Gastrocnemius medialis (tissue), 4 donors: ENCODE results near the gene TUBA3D. TPM values are rescaled to one million over a fixed set of nuclear protein-coding genes. Genes with fewer than 3 reads are reported as not detected.
"Not testable (repeated sequence)": the region's sequence is repeated elsewhere in the genome, so short reads cannot be mapped to it uniquely, and the experiment has no call there.

ENCODE experiments used
- ATAC-seq, 2 donors: fragments of 150-250 bp; one replicate each; pipeline ENCODE4 v1.9.1; 2016
- DNase-seq, 2 donors: peaks; one replicate each; pipeline ENCODE4 v3.0.0-alpha.2; 2019
- H3K27ac ChIP-seq, 4 donors: fragments of 200-600 bp; sonication (generic); 1 replicate in 1 of 4; 2 replicates in 3 of 4; pipeline ENCODE4 v1.5.1; 2016 to 2018; ENCODE audit warnings: mild to moderate bottlenecking in 2 of 4, moderate library complexity in 1 of 4
- H3K27me3 ChIP-seq, 3 donors: fragments of 200-600 bp; sonication (generic) in 2 of 3; 1 replicate in 1 of 3; 2 replicates in 2 of 3; pipeline versions ENCODE4 v1.5.1 to v1.6.0; 2016 to 2019; ENCODE audit warnings: mild to moderate bottlenecking in 1 of 3, moderate library complexity in 1 of 3
- H3K36me3 ChIP-seq, 2 donors: fragments of 200-600 bp; sonication (generic) in 1 of 2; one replicate each; pipeline ENCODE4 v1.5.1; 2017 to 2018
- H3K4me1 ChIP-seq, 2 donors: fragments of 200-600 bp; sonication (generic) in 1 of 2; one replicate each; pipeline ENCODE4 v1.5.1; 2016 to 2017; ENCODE audit warnings: mild to moderate bottlenecking in 2 of 2
- H3K4me3 ChIP-seq, 4 donors: fragments of 200-600 bp; sonication (generic) in 3 of 4; 1 replicate in 1 of 4; 2 replicates in 3 of 4; pipeline ENCODE4 v1.5.1; 2016 to 2019; ENCODE audit warnings: mild to moderate bottlenecking in 2 of 4
- H3K9me3 ChIP-seq, 3 donors: fragments of 200-600 bp; sonication (generic) in 2 of 3; 1 replicate in 1 of 3; 2 replicates in 2 of 3; pipeline ENCODE4 v1.5.1; 2016 to 2019
- CTCF ChIP-seq, 5 experiments: fragments of 450-650 bp in 3 of 5; fragments of 200-600 bp in 2 of 5; sonication (generic) in 2 of 5; IDR thresholded peaks in 4 of 5; conservative IDR thresholded peaks in 1 of 5; 1 replicate in 4 of 5; 2 replicates in 1 of 5; pipeline ENCODE4 v1.5.1; 2016 to 2019; ENCODE audit warnings: antibody characterized with exemption in 5 of 5, mild to moderate bottlenecking in 3 of 5, moderate library complexity in 3 of 5
- POLR2A ChIP-seq, 2 donors: fragments of 450-650 bp; IDR thresholded peaks; one replicate each; pipeline ENCODE4 v1.6.1; 2017; ENCODE audit warnings: antibody characterized with exemption in 2 of 2, mild to moderate bottlenecking in 2 of 2, moderate library complexity in 2 of 2
- in situ Hi-C, 4 donors: fragments of 200-750 bp; cut with MboI; loops; one replicate each; pipeline versions ENCODE4 v1.15.0 to v1.8.0; 2017; ENCODE audit warnings: low sequenced_read_pairs in 4 of 4
- intact Hi-C: fragments of 100-400 bp; cut with DNase I; formaldehyde crosslinking; loops from one replicate; pipeline ENCODE4 v1.15.1; 2023; ENCODE audit warnings: low total_unique reads
- total RNA-seq, 4 donors: library from RNA; depleted of rRNA; stranded (reverse); fragments of >200 nt; gene quantifications; one replicate each; pipeline versions ENCODE4 v1.1.0 to v1.2.3, GENCODE V29; 2016

TUBA3D gene
- 1 to 10 TPM in 1 of 4 donors, not detected in 3; 1.4 TPM for total RNA-seq

- Histone ChIP-seq H3K4me3 (no peak within 1 kb of the TSS), H3K9me3 (no peaks in the 10 kb centered on the region), H3K27ac (no peak within 1 kb of the TSS), H3K36me3 (no peaks in the 10 kb centered on the region), H3K27me3 (no peaks in the 10 kb centered on the region), H3K4me1 (no peaks in the 10 kb centered on the region)
- intact Hi-C loops (no loop called here), in situ Hi-C loops (no loop called here)
- no peak for TF ChIP-seq CTCF (IDR thresholded peaks at IDR 0.05 in 4 of 5, conservative IDR thresholded peaks at IDR 0.05 in 1 of 5)
- ATAC-seq (no peak), DNase-seq (no peak)
These were observed at the start of gene TUBA3D for GRCh38 chr2:131475831-131476230. Gene TUBA3D, plus strand, starts transcription at chr2:131476119. Its CDS starts 81 bp downstream, at chr2:131476200.

GRCh38 chr2:131426727-131427126 is 49.2 kb upstream of the TUBA3D start:
- DNase-seq, result no peak
- Histone ChIP-seq H3K9me3 (no peaks in the 10 kb centered on the region), H3K4me3 (no peak overlapping the region), H3K4me1 (no peaks in the 10 kb centered on the region), H3K27me3 (peaks cover 33 to 61% (median 45%) of the 10 kb centered on the region in 3 donors), H3K27ac (no peak overlapping the region), H3K36me3 (no peaks in the 10 kb centered on the region)
- TF ChIP-seq CTCF (IDR thresholded peaks at IDR 0.05 in 4 of 5, conservative IDR thresholded peaks at IDR 0.05 in 1 of 5) (no peak), POLR2A (IDR thresholded peaks at IDR 0.05) (no peak)
- intact Hi-C loops (no loop called here), in situ Hi-C loops (no loop called here)
- ATAC-seq, result no peak

DNA sequence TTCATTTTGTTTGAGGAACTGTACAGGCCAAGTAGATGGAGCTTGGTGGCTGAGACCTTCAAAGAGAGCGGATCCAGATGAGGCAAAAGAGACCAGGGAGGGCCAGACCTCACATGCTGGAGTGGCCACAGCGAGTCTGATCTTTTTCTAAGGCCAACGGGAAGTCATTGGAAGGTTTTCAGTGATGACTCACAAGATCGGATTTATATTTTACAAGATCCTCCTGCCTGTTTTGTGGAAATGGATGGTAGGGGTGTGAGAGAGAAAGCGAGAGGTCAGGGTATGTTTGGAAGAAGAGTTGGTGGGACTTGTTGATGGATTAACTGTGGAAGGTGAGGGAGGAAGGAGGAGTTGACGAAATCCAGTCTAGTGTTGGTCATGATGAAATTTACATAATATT is 44.6 kb upstream of the TUBA3D start:
- intact Hi-C loops, result no loop called here
- TF ChIP-seq CTCF (IDR thresholded peaks at IDR 0.05 in 4 of 5, conservative IDR thresholded peaks at IDR 0.05 in 1 of 5) (no peak), POLR2A (IDR thresholded peaks at IDR 0.05) (no peak)
- H3K36me3 ChIP-seq, result no peaks in the 10 kb centered on the region
- H3K4me1 ChIP-seq, result no peaks in the 10 kb centered on the region
- H3K4me3 ChIP-seq, result no peak overlapping the region
- DNase-seq (no peak), ATAC-seq (no peak)
- peaks cover 18 to 45% (median 23%) of the 10 kb centered on the region in 3 donors for H3K27me3 ChIP-seq
- H3K27ac ChIP-seq, result no peak overlapping the region
- H3K9me3 ChIP-seq, result no peaks in the 10 kb centered on the region
- in situ Hi-C loops, result no loop called here

DNA sequence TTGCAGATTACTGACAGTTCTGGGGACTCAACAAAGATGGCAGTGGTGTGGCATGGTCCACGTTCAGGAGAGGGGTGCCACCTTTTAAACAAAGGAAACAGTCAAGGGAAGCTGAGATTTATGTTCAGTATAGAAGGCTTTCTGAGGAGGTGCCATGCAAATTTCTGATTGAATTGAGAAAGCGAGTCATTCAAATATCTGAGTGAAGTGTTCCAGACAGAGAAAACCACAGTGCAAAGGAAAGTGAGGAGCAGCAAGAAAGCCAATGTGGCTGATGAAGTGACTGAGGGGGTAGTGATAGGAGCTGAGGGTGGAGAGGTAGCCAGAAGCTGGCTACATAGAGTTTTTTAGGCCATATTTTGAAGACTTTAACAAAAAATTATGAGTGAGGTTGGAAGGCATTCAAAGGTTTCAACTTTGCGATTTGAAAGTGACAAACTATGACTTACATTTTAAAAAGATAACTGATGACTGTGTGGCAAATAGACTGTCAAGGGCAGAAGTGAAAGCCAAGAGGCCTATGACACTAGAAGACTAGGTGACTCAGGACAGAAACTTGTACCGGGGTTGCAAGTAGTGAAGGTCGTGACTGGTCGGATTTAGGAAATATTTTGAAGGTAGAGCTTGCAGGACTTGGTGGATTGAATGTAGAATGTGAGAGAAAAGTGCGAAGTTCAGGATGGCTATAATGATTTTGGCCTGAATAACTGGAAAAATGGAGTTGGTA is 35.0 kb upstream of the TUBA3D start:
- H3K27ac ChIP-seq, result not testable (repeated sequence)

DNA sequence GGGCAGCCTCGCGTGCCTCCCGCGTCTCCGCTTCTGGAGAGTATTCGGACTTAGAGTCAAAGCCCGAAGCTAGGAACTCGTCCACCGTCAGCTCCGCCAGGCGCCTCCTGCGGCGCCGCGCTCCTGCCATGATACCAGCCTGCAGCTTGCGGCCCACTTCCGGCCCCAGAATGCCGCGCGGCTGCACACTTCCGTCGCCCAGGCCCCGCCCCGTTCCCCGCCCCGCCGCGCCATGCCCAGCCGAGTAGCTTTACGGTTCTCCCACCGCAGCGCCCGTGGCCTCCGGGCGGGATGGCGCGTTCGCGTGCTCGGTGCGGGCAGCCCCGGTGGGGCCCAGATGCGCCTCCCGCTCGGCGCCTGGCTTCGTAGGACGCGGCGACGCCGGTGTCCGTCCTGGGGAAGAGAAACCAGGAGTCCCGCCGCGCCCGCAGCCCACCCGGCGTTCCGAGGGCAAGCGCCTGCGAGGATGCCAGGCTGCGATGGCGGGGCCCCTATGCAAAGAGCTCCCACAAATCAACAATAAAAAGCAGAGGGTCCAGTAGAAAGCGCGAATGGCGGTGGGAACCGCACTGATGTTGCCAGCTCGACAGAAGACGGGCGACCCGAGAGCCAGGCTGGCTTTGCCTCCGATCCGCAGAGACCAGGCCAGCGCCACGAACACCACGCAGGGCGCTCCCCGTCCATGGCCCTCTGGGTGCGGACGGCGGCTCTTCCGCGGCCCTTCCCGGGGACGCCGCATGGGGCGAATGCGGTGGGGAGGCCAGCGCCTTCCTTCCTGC is 31.0 kb upstream of the TUBA3D start:
- ATAC-seq, in situ Hi-C loops: not testable (repeated sequence)

More for the DNA sequence above, 35.0 kb upstream of the TUBA3D start:
- in situ Hi-C loops, H3K27me3 ChIP-seq, H3K4me3 ChIP-seq, H3K36me3 ChIP-seq, H3K9me3 ChIP-seq, ATAC-seq, intact Hi-C loops, H3K4me1 ChIP-seq, DNase-seq: not testable (repeated sequence)

DNA sequence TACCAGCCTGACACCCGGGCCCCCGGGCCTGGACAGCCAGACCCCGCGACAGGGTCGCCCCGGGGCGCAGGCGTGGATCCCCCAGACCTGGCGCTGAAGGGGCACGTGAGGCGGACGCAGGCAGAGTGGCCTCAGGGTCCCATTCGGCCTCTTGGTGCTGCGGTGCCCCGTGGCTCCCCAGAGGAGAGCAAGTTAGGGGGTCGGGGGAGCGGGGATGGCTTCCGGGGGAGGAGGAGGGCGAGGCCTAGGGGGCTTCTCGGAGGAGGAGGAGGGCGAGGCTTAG is 30.5 kb upstream of the TUBA3D start:
- H3K4me1 ChIP-seq, intact Hi-C loops, in situ Hi-C loops: not testable (repeated sequence)

More for the DNA sequence above, 31.0 kb upstream of the TUBA3D start:
- H3K4me3 ChIP-seq, H3K36me3 ChIP-seq, H3K27ac ChIP-seq, H3K4me1 ChIP-seq, H3K9me3 ChIP-seq, H3K27me3 ChIP-seq, intact Hi-C loops, DNase-seq: not testable (repeated sequence)

More for the DNA sequence above, 30.5 kb upstream of the TUBA3D start:
- H3K36me3 ChIP-seq, ATAC-seq, H3K27ac ChIP-seq, DNase-seq, H3K27me3 ChIP-seq, H3K4me3 ChIP-seq, H3K9me3 ChIP-seq: not testable (repeated sequence)
